Right hindlimb (tissue), 1 donor: ENCODE data around the gene PHACTR3.

ENCODE experiments used
- DNase-seq: peaks from one replicate; pipeline ENCODE4 v3.0.0-alpha.2; 2018

The PHACTR3 gene

GRCh38 chr20:59820204-59821041 lies 216.1 kb downstream of the PHACTR3 start:
- peak; percentile 73 for DNase-seq

- no peak for DNase-seq
These were observed 216.9 kb downstream of the PHACTR3 start for GRCh38 chr20:59821201-59821600.

GRCh38 chr20:59821788-59822187 lies 217.4 kb downstream of the PHACTR3 start:
- DNase-seq = no peak

- no peak for DNase-seq
These were observed 218.1 kb downstream of the PHACTR3 start for GRCh38 chr20:59822291-59823029.

GRCh38 chr20:59823030-59823423 lies 218.7 kb downstream of the PHACTR3 start:
- DNase-seq = no peak

- DNase-seq = no peak
These were observed 219.3 kb downstream of the PHACTR3 start for GRCh38 chr20:59823491-59824259.

GRCh38 chr20:59824711-59825562 lies 220.6 kb downstream of the PHACTR3 start:
- no peak for DNase-seq

- no peak for DNase-seq
These were observed 221.2 kb downstream of the PHACTR3 start for GRCh38 chr20:59825563-59825920.

GRCh38 chr20:59825944-59826759 lies 221.8 kb downstream of the PHACTR3 start:
- peak; percentile 68 for DNase-seq

- no peak for DNase-seq
These were observed 223.1 kb downstream of the PHACTR3 start for GRCh38 chr20:59827138-59828056.

GRCh38 chr20:59828125-59829053 lies 224.0 kb downstream of the PHACTR3 start:
- no peak for DNase-seq

GRCh38 chr20:59829054-59829785 lies 224.9 kb downstream of the PHACTR3 start:
- no peak for DNase-seq

GRCh38 chr20:59829786-59830664 lies 225.7 kb downstream of the PHACTR3 start:
- DNase-seq = no peak

GRCh38 chr20:59830665-59831023 lies 226.3 kb downstream of the PHACTR3 start:
- no peak for DNase-seq

GRCh38 chr20:59831024-59831915 lies 226.9 kb downstream of the PHACTR3 start:
- peak; percentile 41 for DNase-seq

- DNase-seq = peak; percentile 73
These were observed 227.6 kb downstream of the PHACTR3 start for GRCh38 chr20:59831916-59832270.
